ENCODE data around the gene CDKN1B. TPM values are rescaled to one million over a fixed set of nuclear protein-coding genes. Genes with fewer than 3 reads are reported as not detected.

Gene CDKN1B
- total and polyA plus RNA-seq, 2 of the 13 experiments (the other 11 are each of a cell fraction or from before 2014, with no cell fraction given), result 20.1 to 37.2 TPM

- TF ChIP-seq, protein P1, sequence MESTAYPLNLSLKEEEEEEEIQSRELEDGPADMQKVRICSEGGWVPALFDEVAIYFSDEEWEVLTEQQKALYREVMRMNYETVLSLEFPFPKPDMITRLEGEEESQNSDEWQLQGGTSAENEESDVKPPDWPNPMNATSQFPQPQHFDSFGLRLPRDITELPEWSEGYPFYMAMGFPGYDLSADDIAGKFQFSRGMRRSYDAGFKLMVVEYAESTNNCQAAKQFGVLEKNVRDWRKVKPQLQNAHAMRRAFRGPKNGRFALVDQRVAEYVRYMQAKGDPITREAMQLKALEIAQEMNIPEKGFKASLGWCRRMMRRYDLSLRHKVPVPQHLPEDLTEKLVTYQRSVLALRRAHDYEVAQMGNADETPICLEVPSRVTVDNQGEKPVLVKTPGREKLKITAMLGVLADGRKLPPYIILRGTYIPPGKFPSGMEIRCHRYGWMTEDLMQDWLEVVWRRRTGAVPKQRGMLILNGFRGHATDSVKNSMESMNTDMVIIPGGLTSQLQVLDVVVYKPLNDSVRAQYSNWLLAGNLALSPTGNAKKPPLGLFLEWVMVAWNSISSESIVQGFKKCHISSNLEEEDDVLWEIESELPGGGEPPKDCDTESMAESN (CRISPR knock-in tag; conservative IDR thresholded peaks at IDR 0.05), result no peak
- TF ChIP-seq USF2 (IDR thresholded peaks at IDR 0.05; ENCODE audit: low read depth, low read length) (no peak), USF2 (CRISPR knock-in tag; IDR thresholded peaks at IDR 0.05; ENCODE audit: borderline replicate concordance) (peak; percentile 66), ZNF263 (CRISPR knock-in tag; IDR thresholded peaks at IDR 0.05) (no peak), ZNF781 (CRISPR knock-in tag; IDR thresholded peaks at IDR 0.05; ENCODE audit: borderline replicate concordance, not compliant biosample characterization) (no peak), ZFAT (CRISPR knock-in tag; conservative IDR thresholded peaks at IDR 0.05) (no peak), FOXK2 (IDR thresholded peaks at IDR 0.05) (no peak), RFXAP (CRISPR knock-in tag; IDR thresholded peaks at IDR 0.05; ENCODE audit: borderline replicate concordance) (no peak), ATF7 (IDR thresholded peaks at IDR 0.05) (no peak), ATF7 (CRISPR knock-in tag; IDR thresholded peaks at IDR 0.05) (no peak), HMGXB4 (CRISPR knock-in tag; IDR thresholded peaks at IDR 0.05; ENCODE audit: borderline replicate concordance in 1 of 2, low read depth in 1 of 2) (peak; percentile 2 to 66; a peak in 2 of 4 replicates), TCF12 (IDR thresholded peaks at IDR 0.05) (no peak), TCF12 (CRISPR knock-in tag; IDR thresholded peaks at IDR 0.05) (0 out of 2 replicates have a peak, but pooled peaks have one; percentile 56), CREM (IDR thresholded peaks at IDR 0.05) (no peak), CREM (CRISPR knock-in tag; IDR thresholded peaks at IDR 0.05) (no peak), ZNF569 (CRISPR knock-in tag; IDR thresholded peaks at IDR 0.05; ENCODE audit: borderline replicate concordance) (no peak), ZNF605 (CRISPR knock-in tag; IDR thresholded peaks at IDR 0.05) (peak; percentile 47; the same call in 1 of the 2 replicates), NFYC (CRISPR knock-in tag; IDR thresholded peaks at IDR 0.05) (peak; percentile 61), NFE2L1 (CRISPR knock-in tag; IDR thresholded peaks at IDR 0.05; ENCODE audit: borderline replicate concordance) (no peak), SP1 (IDR thresholded peaks at IDR 0.05) (no peak), SP1 (CRISPR knock-in tag; IDR thresholded peaks at IDR 0.05) (no peak)
- TF ChIP-seq, protein P2, sequence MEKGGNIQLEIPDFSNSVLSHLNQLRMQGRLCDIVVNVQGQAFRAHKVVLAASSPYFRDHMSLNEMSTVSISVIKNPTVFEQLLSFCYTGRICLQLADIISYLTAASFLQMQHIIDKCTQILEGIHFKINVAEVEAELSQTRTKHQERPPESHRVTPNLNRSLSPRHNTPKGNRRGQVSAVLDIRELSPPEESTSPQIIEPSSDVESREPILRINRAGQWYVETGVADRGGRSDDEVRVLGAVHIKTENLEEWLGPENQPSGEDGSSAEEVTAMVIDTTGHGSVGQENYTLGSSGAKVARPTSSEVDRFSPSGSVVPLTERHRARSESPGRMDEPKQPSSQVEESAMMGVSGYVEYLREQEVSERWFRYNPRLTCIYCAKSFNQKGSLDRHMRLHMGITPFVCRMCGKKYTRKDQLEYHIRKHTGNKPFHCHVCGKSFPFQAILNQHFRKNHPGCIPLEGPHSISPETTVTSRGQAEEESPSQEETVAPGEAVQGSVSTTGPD (CRISPR knock-in tag; IDR thresholded peaks at IDR 0.05), result peak; percentile 73; the same call in 1 of the 2 replicates
- TF ChIP-seq, protein P3, sequence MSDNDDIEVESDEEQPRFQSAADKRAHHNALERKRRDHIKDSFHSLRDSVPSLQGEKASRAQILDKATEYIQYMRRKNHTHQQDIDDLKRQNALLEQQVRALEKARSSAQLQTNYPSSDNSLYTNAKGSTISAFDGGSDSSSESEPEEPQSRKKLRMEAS (IDR thresholded peaks at IDR 0.05), result peak; percentile 61
Measured at GRCh38 chr12:12716793-12717585, at the start of gene CDKN1B (continued).
